Panc1 (cell line): ENCODE data around the gene BTLA. TPM values are rescaled to one million over a fixed set of nuclear protein-coding genes. Genes with fewer than 3 reads are reported as not detected.

Source experiments
- ATAC-seq: fragments of 200-7000 bp; cut with Tn5 transposase; 2 replicates; pipeline ENCODE4 v1.9.1; 2020; ENCODE audit warnings: mild to moderate bottlenecking, moderate library complexity
- BruUV-seq: library from RNA; stranded (reverse); fragments of 400-500 nt; replicated peaks from 2 replicates; lab custom pipeline; 2021; lab: Mats Ljungman, UMichigan
- CTCF ChIA-PET: fragments of 300-600 bp; sonication (Branson Sonifier 250); formaldehyde crosslinking; loops from one replicate; lab custom pipeline; 2022; ENCODE audit warnings: antibody characterized with exemption; lab: Charles Lee
- POLR2A ChIA-PET: fragments of 300-600 bp; sonication (Branson Sonifier 250); formaldehyde crosslinking; loops from one replicate; lab custom pipeline; 2022; ENCODE audit warnings: antibody characterized with exemption; lab: Charles Lee
- DNase-seq: peaks from one replicate; pipeline ENCODE4 v3.0.0-alpha.2; 2010; ENCODE audit warnings: low read depth, low spot score
- H3K27ac ChIP-seq: 2 replicates; pipeline ENCODE4 v1.5.1; 2011; ENCODE audit warnings: mild to moderate bottlenecking, low read length, inconsistent platforms
- H3K27me3 ChIP-seq: fragments of 200-500 bp; sonication (Bioruptor generic); 2 replicates; pipeline ENCODE4 v1.6.0; 2014; ENCODE audit warnings: low read length, inconsistent platforms; ENCODE audit not compliant: control insufficient read depth, insufficient read depth
- H3K36me3 ChIP-seq: fragments of 200-500 bp; sonication (Bioruptor generic); 2 replicates; pipeline ENCODE4 v1.5.1; 2014; ENCODE audit warnings: inconsistent platforms, mild to moderate bottlenecking, low read length, moderate library complexity; ENCODE audit not compliant: control insufficient read depth, insufficient read depth
- H3K4me1 ChIP-seq: 2 replicates; pipeline ENCODE4 v1.5.1; 2011; ENCODE audit warnings: inconsistent platforms, mild to moderate bottlenecking, low read length, moderate library complexity; ENCODE audit not compliant: control insufficient read depth, insufficient read depth
- H3K4me3 ChIP-seq, 2 experiments: 2 replicates each; pipeline ENCODE4 v1.5.1; 2011 to 2012; ENCODE audit warnings: low read depth in 2 of 2, low read length in 2 of 2, mild to moderate bottlenecking in 2 of 2, inconsistent platforms in 1 of 2, moderate library complexity in 1 of 2
- H3K9me3 ChIP-seq: fragments of 200-500 bp; sonication (Bioruptor generic); 2 replicates; pipeline ENCODE4 v1.5.1; 2014; ENCODE audit warnings: low read depth, mild to moderate bottlenecking, inconsistent platforms, low read length, moderate library complexity; ENCODE audit not compliant: control insufficient read depth, insufficient read depth
- CTCF ChIP-seq: fragments of 450-650 bp; IDR thresholded peaks from 2 replicates; pipeline ENCODE4 v1.5.1; 2017; ENCODE audit warnings: mild to moderate bottlenecking
- POLR2AphosphoS5 ChIP-seq: IDR thresholded peaks from 2 replicates; pipeline ENCODE4 v1.6.1; 2012; ENCODE audit warnings: mild to moderate bottlenecking, low read depth, low read length, moderate library complexity
- REST ChIP-seq, 2 experiments: IDR thresholded peaks; 2 replicates each; pipeline ENCODE4 v1.6.1; 2011 to 2012; ENCODE audit warnings: low read depth in 2 of 2, control low read depth in 1 of 2, low read length in 1 of 2, mild to moderate bottlenecking in 1 of 2, moderate library complexity in 1 of 2; ENCODE audit not compliant: insufficient read depth in 1 of 2
- SIN3A ChIP-seq: IDR thresholded peaks from 2 replicates; pipeline ENCODE4 v1.6.1; 2012; ENCODE audit warnings: low read depth, mild to moderate bottlenecking, low read length, moderate library complexity, borderline replicate concordance; ENCODE audit not compliant: insufficient read depth
- TCF7L2 ChIP-seq: IDR thresholded peaks from 2 replicates; pipeline ENCODE4 v1.6.1; 2011; ENCODE audit warnings: mild to moderate bottlenecking, low read depth, low read length, inconsistent platforms
- in situ Hi-C: cut with HindIII; loops from 2 replicates; pipeline ENCODE4 v1.10.0; 2016; ENCODE audit warnings: low sequenced_read_pairs, low pct_unique_long_range_greater_than_20kb
- intact Hi-C: fragments of 100-400 bp; cut with micrococcal nuclease; formaldehyde crosslinking; loops from one replicate; pipeline ENCODE4 v1.10.0; 2022; ENCODE audit not compliant: unreplicated experiment
- total RNA-seq: library from RNA; stranded (reverse); gene quantifications from one replicate; pipeline ENCODE4 v1.2.1, GENCODE V29; 2021; ENCODE audit not compliant: unreplicated experiment

BTLA gene
- total RNA-seq, 1 experiment from 2014 or later: not detected

- no TSS peak for BruUV-seq
- no peak for ATAC-seq
- no peak for DNase-seq
- POLR2A ChIA-PET: no interaction called here
- CTCF ChIA-PET: no interaction called here
- Histone ChIP-seq H3K27ac (no peak overlapping the region), H3K27me3 (no peaks in the 10 kb centered on the region; the same call in 1 of the 2 replicates), H3K36me3 (no peaks in the 10 kb centered on the region), H3K4me3 (no peak overlapping the region), H3K4me1 (no peaks in the 10 kb centered on the region), H3K9me3 (no peaks in the 10 kb centered on the region)
- intact Hi-C loops: no loop called here
- in situ Hi-C loops: no loop called here
- TF ChIP-seq REST (IDR thresholded peaks at IDR 0.05; ENCODE audit: insufficient read depth in 1 of 2, low read depth in 2 of 2, low read length in 1 of 2) (no peak), POLR2AphosphoS5 (no peak), CTCF (no peak), SIN3A (no peak)
Observed at GRCh38 chr3:112497897-112498548, 1.2 kb downstream of the BTLA start.

DNA sequence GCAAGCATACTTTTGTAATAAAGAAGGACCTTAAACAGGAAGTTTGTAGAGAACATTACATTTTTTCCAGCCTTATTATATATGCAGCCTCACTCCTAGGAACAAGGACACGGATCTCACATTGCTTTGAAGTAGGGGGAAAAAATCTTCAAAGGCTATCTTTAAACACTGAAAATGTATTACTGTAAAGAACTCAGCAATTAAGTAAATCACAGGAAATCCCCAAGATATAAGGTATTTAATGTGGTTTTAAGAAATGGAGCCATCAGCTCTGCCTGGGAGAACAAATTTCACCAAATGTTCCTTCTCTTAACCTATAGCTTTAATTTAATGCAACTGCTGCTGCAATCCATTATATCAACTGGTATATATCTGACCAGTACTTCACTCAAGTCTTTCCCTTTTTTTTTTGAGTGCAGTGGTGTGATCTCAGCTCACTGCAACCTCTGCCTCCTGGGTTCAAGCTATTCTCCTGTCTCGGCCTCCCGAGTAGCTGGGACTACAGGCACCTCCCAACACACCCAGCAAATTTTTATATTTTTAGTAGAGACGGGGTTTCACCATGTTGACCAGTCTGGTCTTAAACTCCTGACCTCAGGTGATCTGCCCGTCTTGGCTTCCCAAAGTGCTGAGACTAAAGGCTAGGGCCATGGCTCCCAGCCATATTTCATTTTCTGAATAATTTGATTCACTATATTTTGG is 2.8 kb downstream of the BTLA start:
- no TSS peak for BruUV-seq
- in situ Hi-C loops: no loop called here
- CTCF ChIA-PET: no interaction called here

More for the DNA sequence above, 2.8 kb downstream of the BTLA start:
- H3K9me3 ChIP-seq: no peaks in the 10 kb centered on the region
- ATAC-seq: no peak
- intact Hi-C loops: no loop called here
- no peaks in the 10 kb centered on the region; the same call in 1 of the 2 replicates for H3K27me3 ChIP-seq
- TF ChIP-seq SIN3A (no peak), TCF7L2 (no peak), REST (IDR thresholded peaks at IDR 0.05; ENCODE audit: insufficient read depth in 1 of 2, low read depth in 2 of 2, low read length in 1 of 2) (no peak), POLR2AphosphoS5 (no peak), CTCF (no peak)
- no peaks in the 10 kb centered on the region for H3K36me3 ChIP-seq
- DNase-seq: no peak
- no peak overlapping the region for H3K4me3 ChIP-seq
- POLR2A ChIA-PET: no interaction called here
- no peaks in the 10 kb centered on the region for H3K4me1 ChIP-seq
- no peak overlapping the region for H3K27ac ChIP-seq
